Peyer's patch (tissue), 4 donors: ENCODE results near the gene KIF1A. TPM values are rescaled to one million over a fixed set of nuclear protein-coding genes. Genes with fewer than 3 reads are reported as not detected.

Experiments used
- DNase-seq, 3 donors: peaks; one replicate each; pipeline ENCODE4 v3.0.0-alpha.2; 2017 to 2019
- H3K27ac ChIP-seq, 4 donors: fragments of 200-600 bp; sonication (generic); one replicate each; pipeline ENCODE4 v1.5.1; 2016 to 2019
- H3K27me3 ChIP-seq, 2 donors: fragments of 200-600 bp; sonication (generic); one replicate each; pipeline ENCODE4 v1.5.1; 2019
- H3K36me3 ChIP-seq, 3 donors: fragments of 200-600 bp; sonication (generic); one replicate each; pipeline ENCODE4 v1.5.1; 2016 to 2019
- H3K4me1 ChIP-seq, 4 donors: fragments of 200-600 bp; sonication (generic); one replicate each; pipeline ENCODE4 v1.5.1; 2016 to 2019
- H3K4me3 ChIP-seq, 4 donors: fragments of 200-600 bp; sonication (generic); 1 replicate in 3 of 4; 2 replicates in 1 of 4; pipeline ENCODE4 v1.5.1; 2016 to 2019; ENCODE audit warnings: mild to moderate bottlenecking in 1 of 4
- H3K9me3 ChIP-seq, 4 donors: fragments of 200-600 bp; sonication (generic); one replicate each; pipeline ENCODE4 v1.5.1; 2016 to 2019; ENCODE audit warnings: mild to moderate bottlenecking in 1 of 4
- CTCF ChIP-seq, 6 experiments: fragments of 450-650 bp in 4 of 6; fragments of 200-600 bp in 2 of 6; sonication (generic) in 1 of 6; IDR thresholded peaks; one replicate each; pipeline ENCODE4 v1.5.1; 2017 to 2019; ENCODE audit warnings: antibody characterized with exemption in 6 of 6, mild to moderate bottlenecking in 3 of 6, moderate library complexity in 1 of 6
- POLR2A ChIP-seq, 2 donors: fragments of 450-650 bp; IDR thresholded peaks; one replicate each; pipeline ENCODE4 v1.5.1; 2017; ENCODE audit warnings: antibody characterized with exemption in 2 of 2, mild to moderate bottlenecking in 2 of 2, moderate library complexity in 2 of 2
- total RNA-seq, 4 donors: library from RNA; depleted of rRNA; stranded (reverse); fragments of >200 nt; gene quantifications; one replicate each; pipeline ENCODE4 v1.1.0, GENCODE V29; 2016

The KIF1A gene
- total RNA-seq, 4 donors from 2014 or later: 0.83 to 6.0 (median 2.0) TPM

- H3K9me3 ChIP-seq: peaks cover 0 to 6% (median 0%) of the 10 kb centered on the region in 4 donors
- DNase-seq: peak in 1 of 3 donors; percentile 47
- H3K27ac ChIP-seq: no peak overlapping the region
- H3K4me1 ChIP-seq: peaks cover 0 to 12% (median 4%) of the 10 kb centered on the region in 4 donors
- H3K4me3 ChIP-seq: no peak overlapping the region
- no peaks in the 10 kb centered on the region for H3K27me3 ChIP-seq
- H3K36me3 ChIP-seq: no peaks in the 10 kb centered on the region
- no peak for TF ChIP-seq CTCF (IDR thresholded peaks at IDR 0.05)
- no peak for TF ChIP-seq POLR2A (IDR thresholded peaks at IDR 0.05)
Measured at GRCh38 chr2:240833724-240834285, 13.8 kb upstream of the KIF1A start.

- no peak overlapping the region for H3K4me3 ChIP-seq
- DNase-seq: no peak
- H3K27ac ChIP-seq: no peak overlapping the region
- H3K27me3 ChIP-seq: no peaks in the 10 kb centered on the region
- peaks cover 0 to 12% (median 4%) of the 10 kb centered on the region in 4 donors for H3K4me1 ChIP-seq
- H3K9me3 ChIP-seq: peaks cover 0 to 6% (median 0%) of the 10 kb centered on the region in 4 donors
- H3K36me3 ChIP-seq: no peaks in the 10 kb centered on the region
- TF ChIP-seq CTCF (IDR thresholded peaks at IDR 0.05) (no peak), POLR2A (IDR thresholded peaks at IDR 0.05) (no peak)
Measured at GRCh38 chr2:240832921-240833494, 13.0 kb upstream of the KIF1A start.

- no peak for TF ChIP-seq CTCF (IDR thresholded peaks at IDR 0.05)
- H3K36me3 ChIP-seq: no peaks in the 10 kb centered on the region
- peak overlapping the region in 2 of 4 donors; percentile 12 to 25 for H3K4me3 ChIP-seq
- peaks cover 0 to 6% (median 0%) of the 10 kb centered on the region in 4 donors for H3K9me3 ChIP-seq
- H3K4me1 ChIP-seq: peaks cover 0 to 12% (median 4%) of the 10 kb centered on the region in 4 donors
- peak; percentile 82 to 96 (median 89) for DNase-seq
- no peaks in the 10 kb centered on the region for H3K27me3 ChIP-seq
- H3K27ac ChIP-seq: peak overlapping the region in 1 of 4 donors; percentile 10
Measured at GRCh38 chr2:240832205-240832727, 12.2 kb upstream of the KIF1A start.

- no peak for DNase-seq
- Histone ChIP-seq H3K9me3 (peaks cover 0 to 6% (median 0%) of the 10 kb centered on the region in 4 donors), H3K27me3 (no peaks in the 10 kb centered on the region), H3K27ac (no peak overlapping the region), H3K4me1 (peaks cover 0 to 12% (median 4%) of the 10 kb centered on the region in 4 donors), H3K4me3 (peak overlapping the region in 3 of 4 donors; percentile 4 to 25 (median 12)), H3K36me3 (no peaks in the 10 kb centered on the region)
- no peak for TF ChIP-seq POLR2A (IDR thresholded peaks at IDR 0.05)
- no peak for TF ChIP-seq CTCF (IDR thresholded peaks at IDR 0.05)
Measured at GRCh38 chr2:240831594-240832204, 11.7 kb upstream of the KIF1A start.

- DNase-seq: no peak
- Histone ChIP-seq H3K4me1 (peaks cover 0 to 6% (median under 1%) of the 10 kb centered on the region in 4 donors), H3K9me3 (no peaks in the 10 kb centered on the region), H3K27ac (no peak overlapping the region), H3K36me3 (no peaks in the 10 kb centered on the region), H3K27me3 (peaks cover 0 to 8% of the 10 kb centered on the region in 2 donors), H3K4me3 (no peak overlapping the region)
- no peak for TF ChIP-seq CTCF (IDR thresholded peaks at IDR 0.05)
- no peak for TF ChIP-seq POLR2A (IDR thresholded peaks at IDR 0.05)
Measured at GRCh38 chr2:240825476-240825875, 5.5 kb upstream of the KIF1A start.
